HepG2 (cell line): ENCODE measurements around the gene CPEB3. TPM values are rescaled to one million over a fixed set of nuclear protein-coding genes. Genes with fewer than 3 reads are reported as not detected.

Experiments
- ATAC-seq: fragments of 200-7000 bp; cut with Tn5 transposase; 3 replicates; pipeline ENCODE4 v1.9.1; 2020; ENCODE audit warnings: mild to moderate bottlenecking, moderate library complexity
- BruUV-seq: library from RNA; stranded (reverse); fragments of 400-500 nt; replicated peaks from 2 replicates; lab custom pipeline; 2021; lab: Mats Ljungman, UMichigan
- CTCF ChIA-PET: fragments of 300-600 bp; formaldehyde crosslinking; extraction: SDS; loops from one replicate; lab custom pipeline; 2021; ENCODE audit warnings: low total read pairs, inconsistent platforms, low intra/inter-chr PET ratio; lab: Yijun Ruan, JAX
- POLR2A ChIA-PET: fragments of 350-600 bp; sonication (Branson Sonifier 250); formaldehyde crosslinking; loops from one replicate; lab custom pipeline; 2020; ENCODE audit warnings: antibody characterized with exemption, inconsistent platforms; lab: Yijun Ruan, JAX
- DNase-seq: peaks from one replicate; pipeline ENCODE4 v3.0.0-alpha.2; 2015; ENCODE audit warnings: low spot score
- FAIRE-seq: peaks from 3 replicates; lab custom pipeline; 2011; peaks lifted over from hg19 to GRCh38; lab: Jason Lieb, UNC
- H2AFZ ChIP-seq: one replicate; pipeline ENCODE4 v1.6.1; 2011; ENCODE audit warnings: low read length, inconsistent platforms
- H3K27ac ChIP-seq: fragments of 300-600 bp; 3 replicates; pipeline ENCODE4 v1.8.0; 2011; ENCODE audit warnings: mixed run types, mild to moderate bottlenecking, mixed read lengths, low read length, inconsistent platforms; ENCODE audit not compliant: insufficient read depth; ENCODE audit errors: extremely low read length
- H3K27me3 ChIP-seq, 2 experiments: fragments of 200-600 bp in 1 of 2; 2 replicates in 1 of 2; 3 replicates in 1 of 2; pipeline versions ENCODE4 v1.6.0 to v1.8.0; 2011; ENCODE audit warnings: low read length in 2 of 2, mild to moderate bottlenecking in 2 of 2, moderate library complexity in 2 of 2, inconsistent platforms in 1 of 2; ENCODE audit not compliant: insufficient read depth in 2 of 2, control insufficient read depth in 1 of 2
- H3K36me3 ChIP-seq, 2 experiments: fragments of 200-600 bp in 1 of 2; replicated peaks in 1 of 2; 2 replicates in 1 of 2; 3 replicates in 1 of 2; pipeline versions ENCODE4 v1.5.1 to v1.8.0; 2011; ENCODE audit warnings: low read length in 2 of 2, inconsistent platforms in 1 of 2; ENCODE audit not compliant: insufficient read depth in 2 of 2, control insufficient read depth in 1 of 2
- H3K4me1 ChIP-seq: 2 replicates; pipeline ENCODE4 v1.5.1; 2012; ENCODE audit warnings: low read length, inconsistent platforms; ENCODE audit not compliant: insufficient read depth
- H3K4me2 ChIP-seq: 2 replicates; pipeline ENCODE4 v1.6.0; 2011; ENCODE audit warnings: low read depth, low read length, inconsistent platforms
- H3K4me3 ChIP-seq, 3 experiments: fragments of 200-600 bp in 1 of 3; sonication (generic), shearing (Covaris generic) in 1 of 3; replicated peaks in 1 of 3; 2 replicates each; pipeline ENCODE4 v1.5.1; 2011 to 2016; ENCODE audit warnings: low read length in 3 of 3, inconsistent platforms in 2 of 3, low read depth in 2 of 3, mild to moderate bottlenecking in 2 of 3, control low read depth in 1 of 3, mixed read lengths in 1 of 3; ENCODE audit not compliant: insufficient read depth in 1 of 3
- H3K79me2 ChIP-seq: one replicate; pipeline ENCODE4 v1.6.1; 2011; ENCODE audit warnings: low read length, inconsistent platforms; ENCODE audit not compliant: insufficient read depth
- H3K9ac ChIP-seq: 2 replicates; pipeline ENCODE4 v1.6.0; 2011; ENCODE audit warnings: mild to moderate bottlenecking, low read depth, low read length, inconsistent platforms; ENCODE audit not compliant: insufficient read depth
- H3K9me3 ChIP-seq: 2 replicates; pipeline ENCODE4 v1.5.1; 2012; ENCODE audit warnings: mild to moderate bottlenecking, low read length
- H4K20me1 ChIP-seq: 2 replicates; pipeline ENCODE4 v1.6.0; 2011; ENCODE audit warnings: inconsistent platforms, mild to moderate bottlenecking, low read length, moderate library complexity; ENCODE audit not compliant: insufficient read depth
- ATF5 ChIP-seq: sonication (generic); formaldehyde crosslinking; IDR thresholded peaks from 2 replicates; pipeline ENCODE4 v1.4.0; 2020; ENCODE audit warnings: mild to moderate bottlenecking, low read depth, missing genetic modification reagents
- BCL6 ChIP-seq: IDR thresholded peaks from 2 replicates; pipeline ENCODE4 v1.6.1; 2016; ENCODE audit warnings: missing genetic modification reagents, missing compliant biosample characterization
- LBX2 ChIP-seq: sonication (generic); formaldehyde crosslinking; IDR thresholded peaks from 2 replicates; pipeline ENCODE4 v1.5.0; 2020; ENCODE audit warnings: missing genetic modification reagents, mild to moderate bottlenecking, borderline replicate concordance
- NFKB2 ChIP-seq: sonication (generic); formaldehyde crosslinking; IDR thresholded peaks from 2 replicates; pipeline ENCODE4 v1.4.0; 2020; ENCODE audit warnings: missing genetic modification reagents, borderline replicate concordance
- NR2C2 ChIP-seq: sonication (generic); formaldehyde crosslinking; IDR thresholded peaks from 2 replicates; pipeline ENCODE4 v1.4.0; 2020; ENCODE audit warnings: missing genetic modification reagents, mild to moderate bottlenecking, moderate library complexity, borderline replicate concordance
- NRL ChIP-seq: sonication (generic); formaldehyde crosslinking; IDR thresholded peaks from 2 replicates; pipeline ENCODE4 v1.5.0; 2020; ENCODE audit warnings: missing genetic modification reagents, mild to moderate bottlenecking, moderate library complexity, borderline replicate concordance
- RXRB ChIP-seq: IDR thresholded peaks from 2 replicates; pipeline ENCODE4 v1.6.1; 2016; ENCODE audit warnings: borderline replicate concordance, missing genetic modification reagents, missing compliant biosample characterization
- SUZ12 ChIP-seq: fragments of 150-350 bp; IDR thresholded peaks from 2 replicates; pipeline ENCODE4 v1.6.1; 2014; ENCODE audit warnings: low read depth, low read length
- TRAFD1 ChIP-seq: sonication (generic); formaldehyde crosslinking; IDR thresholded peaks from 2 replicates; pipeline ENCODE4 v1.5.1; 2020; ENCODE audit warnings: missing genetic modification reagents, mild to moderate bottlenecking, borderline replicate concordance
- TRIM24 ChIP-seq: sonication (generic); formaldehyde crosslinking; IDR thresholded peaks from 2 replicates; pipeline ENCODE4 v1.8.0; 2022; ENCODE audit warnings: mild to moderate bottlenecking, missing genetic modification reagents
- ZFP91 ChIP-seq: sonication (generic); formaldehyde crosslinking; IDR thresholded peaks from 2 replicates; pipeline ENCODE4 v1.9.0; 2022; ENCODE audit warnings: missing genetic modification reagents, mild to moderate bottlenecking, borderline replicate concordance
- ZNF24 ChIP-seq: fragments of 450-650 bp; IDR thresholded peaks from 2 replicates; pipeline ENCODE4 v1.6.1; 2017; ENCODE audit warnings: antibody characterized with exemption, mild to moderate bottlenecking
- ZNF251 ChIP-seq: sonication (generic); formaldehyde crosslinking; IDR thresholded peaks from 2 replicates; pipeline ENCODE4 v1.9.0; 2021; ENCODE audit warnings: mild to moderate bottlenecking, missing genetic modification reagents
- ZNF512 ChIP-seq: sonication (generic); formaldehyde crosslinking; IDR thresholded peaks from 2 replicates; pipeline ENCODE4 v1.4.0; 2020; ENCODE audit warnings: mild to moderate bottlenecking, missing genetic modification reagents
- ZNF552 ChIP-seq: sonication (generic); formaldehyde crosslinking; IDR thresholded peaks from 2 replicates; pipeline ENCODE4 v1.9.0; 2022; ENCODE audit warnings: missing genetic modification reagents, mild to moderate bottlenecking, borderline replicate concordance
- ZNF614 ChIP-seq: IDR thresholded peaks from 2 replicates; pipeline ENCODE4 v1.6.1; 2018; ENCODE audit warnings: missing biosample characterization, missing genetic modification reagents, inconsistent platforms, borderline replicate concordance
- ZNF615 ChIP-seq: sonication (generic); formaldehyde crosslinking; IDR thresholded peaks from 2 replicates; pipeline ENCODE4 v1.5.0; 2020; ENCODE audit warnings: mild to moderate bottlenecking, missing genetic modification reagents, borderline replicate concordance
- ZNF619 ChIP-seq: sonication (generic); formaldehyde crosslinking; IDR thresholded peaks from 2 replicates; pipeline ENCODE4 v1.4.0; 2020; ENCODE audit warnings: mild to moderate bottlenecking, missing genetic modification reagents
- ZNF709 ChIP-seq: sonication (generic); formaldehyde crosslinking; IDR thresholded peaks from 2 replicates; pipeline ENCODE4 v1.5.0; 2020; ENCODE audit warnings: mild to moderate bottlenecking, missing genetic modification reagents
- WGBS: methylation state at CpG from one replicate; pipeline ENCODE4 v1.1.6; 2017; ENCODE audit warnings: low lambda C conversion rate; 5-methylcytosine and 5-hydroxymethylcytosine counted together
- in situ Hi-C: cut with HindIII; loops from 2 replicates; pipeline ENCODE4 v1.10.0; 2017; ENCODE audit warnings: low pct_unique_long_range_greater_than_20kb; ENCODE audit not compliant: extremely low pct_ligation_motif_present
- intact Hi-C: fragments of 100-400 bp; cut with micrococcal nuclease; formaldehyde crosslinking; loops from one replicate; pipeline ENCODE4 v1.10.0; 2022; ENCODE audit not compliant: unreplicated experiment
- polyA plus RNA-seq, 8 experiments: library from polyadenylated mRNA; depleted of rRNA in 3 of 8; stranded (reverse) in 7 of 8; unstranded in 1 of 8; fragments of >200 nt; fragmentation: Illumina TruSeq in 4 of 8; extraction: Trizol in 4 of 8; gene quantifications; 2 replicates each; pipeline versions ENCODE4 v1.2.1 to v1.2.3, GENCODE V29; 2011 to 2016; ENCODE audit warnings: low read depth in 4 of 8, missing spikeins in 1 of 8, mixed read lengths in 1 of 8; ENCODE audit not compliant: insufficient read depth in 1 of 8
- total RNA-seq, 5 experiments: library from RNA; depleted of rRNA; stranded (reverse); fragments of >200 nt; fragmentation: Illumina TruSeq; extraction: Trizol; gene quantifications; 2 replicates each; pipeline ENCODE4 v1.2.3, GENCODE V29; 2016; ENCODE audit warnings: low read depth in 1 of 5

The CPEB3 gene
- total and polyA plus RNA-seq, 2 of the 13 experiments (the other 11 are each of a cell fraction or from before 2014, with no cell fraction given): 0.66 to 0.70 TPM

GRCh38 chr10:92164036-92164696 is 126.7 kb downstream of the CPEB3 start:
- no peak for ATAC-seq
- TF ChIP-seq TRIM24 (CRISPR knock-in tag) (no peak), ZNF512 (CRISPR knock-in tag) (no peak), ZNF614 (CRISPR knock-in tag) (no peak), ZNF615 (CRISPR knock-in tag) (no peak), ZNF709 (CRISPR knock-in tag) (no peak), BCL6 (no peak), LBX2 (CRISPR knock-in tag) (no peak), ZNF619 (no peak), ZNF552 (CRISPR knock-in tag) (no peak), NR2C2 (CRISPR knock-in tag) (no peak), ZNF251 (CRISPR knock-in tag) (no peak), RXRB (no peak), SUZ12 (no peak), NRL (CRISPR knock-in tag) (no peak), NFKB2 (CRISPR knock-in tag) (no peak), ATF5 (no peak), TRAFD1 (CRISPR knock-in tag) (no peak), ZNF24 (no peak), ZFP91 (CRISPR knock-in tag) (no peak)
- ChIA-PET POLR2A (no interaction called here), CTCF (no interaction called here)
- BruUV-seq: no TSS peak
- no peak overlapping the region for H3K27ac ChIP-seq
- no peak overlapping the region for H3K4me2 ChIP-seq
- no peaks in the 10 kb centered on the region for H4K20me1 ChIP-seq
- H3K4me3 ChIP-seq: no peak overlapping the region
- no peaks in the 10 kb centered on the region for H3K36me3 ChIP-seq
- no peaks in the 10 kb centered on the region for H3K79me2 ChIP-seq
- no peak for FAIRE-seq
- H2AFZ ChIP-seq: no peak overlapping the region
- no peaks in the 10 kb centered on the region for H3K27me3 ChIP-seq
- WGBS: 88% methylated on average over 5 of the region's 5 CpGs
- DNase-seq: no peak
- peaks cover 10% of the 10 kb centered on the region; the same call in 1 of the 2 replicates for H3K9me3 ChIP-seq
- intact Hi-C loops: no loop called here
- in situ Hi-C loops: no loop called here
- no peak overlapping the region for H3K9ac ChIP-seq
- H3K4me1 ChIP-seq: no peaks in the 10 kb centered on the region
